HFFc6 (cell line): ENCODE measurements around the gene DLEC1. TPM values are rescaled to one million over a fixed set of nuclear protein-coding genes. Genes with fewer than 3 reads are reported as not detected.

Experiments used
- DNase-seq: peaks from one replicate; pipeline ENCODE4 v3.0.0-alpha.2; 2018
- H3K27ac Mint-ChIP-seq: 2 replicates; pipeline ENCODE4 v1.8.0; 2020; ENCODE audit warnings: mild to moderate bottlenecking, mixed read lengths
- H3K27me3 Mint-ChIP-seq: 2 replicates; pipeline ENCODE4 v1.8.0; 2021; ENCODE audit warnings: mild to moderate bottlenecking, moderate library complexity, mixed read lengths; ENCODE audit not compliant: insufficient read depth
- H3K36me3 Mint-ChIP-seq: 2 replicates; pipeline ENCODE4 v1.8.0; 2021; ENCODE audit warnings: low read depth, mixed read lengths
- H3K4me1 Mint-ChIP-seq: 2 replicates; pipeline ENCODE4 v1.8.0; 2020; ENCODE audit warnings: low read depth, mixed read lengths
- H3K4me3 Mint-ChIP-seq: 2 replicates; pipeline ENCODE4 v1.8.0; 2020; ENCODE audit warnings: mild to moderate bottlenecking, moderate library complexity, mixed read lengths
- H3K9me3 Mint-ChIP-seq: 2 replicates; pipeline ENCODE4 v1.8.0; 2020; ENCODE audit warnings: mild to moderate bottlenecking, mixed read lengths
- CTCF ChIP-seq: fragments of 200-600 bp; sonication (generic); IDR thresholded peaks from 2 replicates; pipeline ENCODE4 v1.5.0; 2021; ENCODE audit warnings: antibody characterized with exemption, mild to moderate bottlenecking
- total RNA-seq, 6 experiments: library from RNA; stranded (reverse); fragmentation: NEBNext Ultra II Directional; extraction: Animal tissue kit (Norgen Biotek cat#: 25700); gene quantifications; 2 replicates in 1 of 6; 3 replicates in 5 of 6; pipeline ENCODE4 v1.2.3, GENCODE V29; 2021

Gene DLEC1
- total RNA-seq, 6 experiments from 2014 or later: 0.05 TPM; not detected in 5

GRCh38 chr3:38102444-38102814 lies 63.4 kb downstream of the DLEC1 start:
- peaks cover 27% of the 10 kb centered on the region for H3K27me3 Mint-ChIP-seq
- no peak for DNase-seq
- peaks cover 15% of the 10 kb centered on the region for H3K9me3 Mint-ChIP-seq
- H3K4me1 Mint-ChIP-seq: no peaks in the 10 kb centered on the region
- H3K4me3 Mint-ChIP-seq: no peak overlapping the region
- no peak for TF ChIP-seq CTCF
- H3K36me3 Mint-ChIP-seq: peaks cover 9% of the 10 kb centered on the region; the same call in 1 of the 2 replicates
- H3K27ac Mint-ChIP-seq: no peak overlapping the region

GRCh38 chr3:38105525-38105924 lies 66.5 kb downstream of the DLEC1 start:
- Mint-ChIP-seq H3K27me3 (peaks cover 8% of the 10 kb centered on the region), H3K4me1 (no peaks in the 10 kb centered on the region), H3K4me3 (no peak overlapping the region), H3K9me3 (peaks cover 15% of the 10 kb centered on the region), H3K27ac (no peak overlapping the region), H3K36me3 (peaks cover 9% of the 10 kb centered on the region; the same call in 1 of the 2 replicates)
- TF ChIP-seq CTCF: no peak
- no peak for DNase-seq

GRCh38 chr3:38107911-38108648 lies 69.1 kb downstream of the DLEC1 start:
- DNase-seq: no peak
- H3K36me3 Mint-ChIP-seq: peaks cover 9% of the 10 kb centered on the region; the same call in 1 of the 2 replicates
- no peak overlapping the region for H3K4me3 Mint-ChIP-seq
- no peak overlapping the region for H3K27ac Mint-ChIP-seq
- peaks cover 4% of the 10 kb centered on the region for H3K27me3 Mint-ChIP-seq
- no peak for TF ChIP-seq CTCF
- no peaks in the 10 kb centered on the region for H3K4me1 Mint-ChIP-seq
- H3K9me3 Mint-ChIP-seq: peaks cover 15% of the 10 kb centered on the region

GRCh38 chr3:38108649-38109579 lies 69.9 kb downstream of the DLEC1 start:
- Mint-ChIP-seq H3K27ac (no peak overlapping the region), H3K36me3 (peaks cover 9% of the 10 kb centered on the region; the same call in 1 of the 2 replicates), H3K4me3 (no peak overlapping the region), H3K27me3 (peaks cover 9% of the 10 kb centered on the region), H3K9me3 (peaks cover 15% of the 10 kb centered on the region), H3K4me1 (no peaks in the 10 kb centered on the region)
- DNase-seq: no peak
- no peak for TF ChIP-seq CTCF

DNA sequence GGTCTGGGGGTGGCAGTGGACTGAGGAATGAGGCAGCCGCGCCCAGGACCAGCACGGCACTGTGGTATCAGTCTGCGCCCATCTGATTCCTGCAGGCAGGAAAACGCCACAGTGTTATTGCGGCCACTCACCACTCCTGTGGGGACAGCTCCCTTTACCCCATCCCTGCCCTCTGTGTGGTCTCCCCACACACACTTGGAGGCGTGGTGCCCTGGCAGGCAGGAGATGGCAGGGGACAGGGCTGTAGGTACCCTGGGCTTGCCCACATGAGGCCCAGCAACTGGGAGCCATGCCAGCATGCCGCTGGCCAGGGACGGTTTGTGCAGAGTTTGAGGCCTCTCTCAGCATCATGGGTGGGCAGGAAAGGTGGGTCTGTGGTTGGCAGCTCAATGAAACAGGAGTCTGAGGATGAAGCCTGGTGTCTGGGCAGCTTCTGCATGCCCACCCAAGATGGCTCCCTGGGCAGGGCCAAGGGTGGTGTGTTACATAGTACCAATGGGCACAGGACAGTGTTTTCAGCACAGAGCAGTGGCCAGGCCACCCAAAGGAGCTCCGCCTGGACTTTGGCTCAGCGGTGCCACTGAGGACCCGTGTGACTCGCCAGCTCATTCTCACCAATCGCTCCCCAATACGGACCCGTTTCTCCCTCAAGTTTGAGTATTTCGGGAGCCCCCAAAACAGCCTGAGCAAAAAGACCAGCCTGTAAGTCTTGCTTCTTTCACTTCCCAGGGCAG lies 70.7 kb downstream of the DLEC1 start:
- DNase-seq: no peak
- H3K9me3 Mint-ChIP-seq: peaks cover 12% of the 10 kb centered on the region
- H3K27ac Mint-ChIP-seq: no peak overlapping the region
- peaks cover 13% of the 10 kb centered on the region for H3K27me3 Mint-ChIP-seq
- peaks cover 9% of the 10 kb centered on the region; the same call in 1 of the 2 replicates for H3K36me3 Mint-ChIP-seq
- no peak overlapping the region for H3K4me3 Mint-ChIP-seq
- TF ChIP-seq CTCF: no peak
- no peaks in the 10 kb centered on the region for H3K4me1 Mint-ChIP-seq
